Spleen (tissue), 11 donors: ENCODE measurements around the gene CCM2L. TPM values are rescaled to one million over a fixed set of nuclear protein-coding genes. Genes with fewer than 3 reads are reported as not detected.

ENCODE experiments used
- DNase-seq: peaks from one replicate; pipeline ENCODE4 v3.0.0-alpha.2; 2020
- H3K27ac ChIP-seq, 8 donors: fragments of 200-600 bp; sonication (generic) in 7 of 8; 1 replicate in 4 of 8; 2 replicates in 4 of 8; pipeline versions ENCODE4 v1.5.0 to v1.8.0; 2016 to 2021; ENCODE audit warnings: inconsistent platforms in 4 of 8, mild to moderate bottlenecking in 4 of 8, moderate library complexity in 1 of 8
- H3K27me3 ChIP-seq, 7 donors: fragments of 200-600 bp; sonication (generic) in 6 of 7; replicated peaks in 1 of 7; 1 replicate in 4 of 7; 2 replicates in 3 of 7; pipeline versions ENCODE4 v1.5.0 to v1.8.0; 2016 to 2021; ENCODE audit warnings: inconsistent platforms in 3 of 7, mild to moderate bottlenecking in 1 of 7
- H3K36me3 ChIP-seq, 6 donors: fragments of 200-600 bp; sonication (generic) in 5 of 6; 1 replicate in 4 of 6; 2 replicates in 2 of 6; pipeline versions ENCODE4 v1.5.0 to v1.8.0; 2016 to 2021; ENCODE audit warnings: inconsistent platforms in 2 of 6
- H3K4me1 ChIP-seq, 6 donors: fragments of 200-600 bp; sonication (generic) in 5 of 6; 1 replicate in 3 of 6; 2 replicates in 3 of 6; pipeline versions ENCODE4 v1.5.0 to v1.8.0; 2016 to 2021; ENCODE audit warnings: inconsistent platforms in 3 of 6
- H3K4me3 ChIP-seq, 8 donors: fragments of 200-600 bp; sonication (generic) in 7 of 8; 1 replicate in 4 of 8; 2 replicates in 4 of 8; pipeline versions ENCODE4 v1.5.0 to v1.8.0; 2016 to 2021; ENCODE audit warnings: inconsistent platforms in 4 of 8, mild to moderate bottlenecking in 4 of 8, moderate library complexity in 2 of 8
- H3K9me3 ChIP-seq, 8 donors: fragments of 200-600 bp; sonication (generic) in 7 of 8; 1 replicate in 4 of 8; 2 replicates in 4 of 8; pipeline versions ENCODE4 v1.5.0 to v1.8.0; 2016 to 2021; ENCODE audit warnings: inconsistent platforms in 4 of 8
- CTCF ChIP-seq, 11 experiments: fragments of 200-600 bp in 7 of 11; fragments of 450-650 bp in 4 of 11; sonication (generic) in 4 of 11; IDR thresholded peaks in 8 of 11; conservative IDR thresholded peaks in 3 of 11; 1 replicate in 7 of 11; 2 replicates in 4 of 11; pipeline versions ENCODE4 v1.4.0 to v1.8.0; 2016 to 2021; ENCODE audit warnings: antibody characterized with exemption in 11 of 11, inconsistent platforms in 4 of 11, mild to moderate bottlenecking in 1 of 11
- POLR2A ChIP-seq, 3 donors: fragments of 450-650 bp; IDR thresholded peaks; one replicate each; pipeline ENCODE4 v1.5.1; 2017; ENCODE audit warnings: antibody characterized with exemption in 3 of 3, mild to moderate bottlenecking in 1 of 3
- POLR2AphosphoS5 ChIP-seq, 3 donors: sonication (generic); formaldehyde crosslinking; IDR thresholded peaks; one replicate each; pipeline ENCODE4 v1.5.1; 2017; ENCODE audit warnings: antibody characterized with exemption in 3 of 3
- WGBS, 5 donors: extraction: QIAGEN DNeasy Blood & Tissue Kit in 3 of 5; methylation state at CpG; one replicate each; pipeline versions ENCODE4 v1.1.5 to v1.1.7; 2013 to 2018; 5-methylcytosine and 5-hydroxymethylcytosine counted together
- intact Hi-C: fragments of 100-400 bp; cut with DNase I; formaldehyde crosslinking; loops from one replicate; pipeline ENCODE4 v1.15.0; 2023; ENCODE audit warnings: low total_unique reads
- polyA plus RNA-seq, 3 donors: library from polyadenylated mRNA; stranded (reverse); fragments of 200-250 nt; gene quantifications; one replicate each; pipeline ENCODE4 v1.2.1, GENCODE V29; 2013
- total RNA-seq, 7 donors: library from RNA; depleted of rRNA in 3 of 7; stranded (reverse); fragments of >200 nt in 3 of 7; fragmentation: NEBNext Ultra II Directional in 4 of 7; extraction: Animal tissue kit (Norgen Biotek cat#: 25700) in 4 of 7; gene quantifications; one replicate each; pipeline versions ENCODE4 v1.1.0 to v1.2.1, GENCODE V29; 2016 to 2021
- donor health status: healthy with polysubstance abuse.
- donor health status: DM: no; HTN: no; CAD: no; lungs with moderate emphysema.
- donor health status: DM: no; HTN: no; CAD: no.
- donor health status: Bipolar disorder and iron deficiency.
- donor health status: healthy.
- donor health status: DM: no; HTN: no; CAD: no.
- donor health status: DM: yes; HTN: yes; CAD: no.

The CCM2L gene
- total and polyA plus RNA-seq, 10 donors, result 27.6 to 186 (median 135) TPM

DNA sequence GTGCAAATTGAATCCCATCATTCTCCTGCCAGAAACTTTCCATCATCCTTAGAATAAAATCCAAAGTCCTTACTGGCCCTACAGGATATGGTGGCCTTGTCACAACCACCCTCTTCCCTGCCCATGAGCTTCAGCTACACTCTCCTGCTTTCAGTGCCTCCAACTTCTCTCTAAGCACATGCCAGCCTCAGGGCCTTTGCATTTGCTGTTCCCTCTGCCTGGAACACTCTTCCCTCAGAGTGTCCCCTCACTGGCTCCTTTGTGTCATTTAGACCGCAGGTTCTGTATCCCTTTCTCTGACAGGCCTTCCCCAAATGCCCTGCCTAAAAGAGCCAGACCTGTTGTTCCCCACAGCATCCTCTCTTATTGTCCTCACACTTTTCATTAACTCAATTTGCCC, 60.0 kb downstream of the CCM2L start:
- H3K27ac ChIP-seq, result peak overlapping the region in 7 of 8 donors; percentile 45 to 92 (median 84)
- H3K4me3 ChIP-seq, result peak overlapping the region in 1 of 8 donors; percentile 43
- no peaks in the 10 kb centered on the region for H3K9me3 ChIP-seq
- H3K36me3 ChIP-seq, result peaks cover 0 to 48% (median 13%) of the 10 kb centered on the region in 6 donors
- no peak for DNase-seq
- intact Hi-C loops, result no loop called here
- no peaks in the 10 kb centered on the region for H3K27me3 ChIP-seq
- TF ChIP-seq POLR2AphosphoS5 (IDR thresholded peaks at IDR 0.05), result no peak
- TF ChIP-seq CTCF (IDR thresholded peaks at IDR 0.05 in 8 of 11, conservative IDR thresholded peaks at IDR 0.05 in 3 of 11), result no peak
- TF ChIP-seq POLR2A (IDR thresholded peaks at IDR 0.05), result no peak
- WGBS, 5 donors, result 69 to 95% (median 79%) methylated on average over 1 of the region's 1 CpG
- peaks cover 0 to 70% (median 31%) of the 10 kb centered on the region in 6 donors for H3K4me1 ChIP-seq

GRCh38 chr20:32070690-32071213, 60.5 kb downstream of the CCM2L start:
- intact Hi-C loops, result no loop called here
- Histone ChIP-seq H3K27ac (peak overlapping the region in 7 of 8 donors; percentile 45 to 92 (median 84)), H3K27me3 (no peaks in the 10 kb centered on the region), H3K4me1 (peaks cover 0 to 66% (median 29%) of the 10 kb centered on the region in 6 donors), H3K36me3 (peaks cover 0 to 50% (median 13%) of the 10 kb centered on the region in 6 donors), H3K9me3 (no peaks in the 10 kb centered on the region), H3K4me3 (peak overlapping the region in 1 of 8 donors; percentile 43)
- 33 to 46% (median 34%) methylated on average over 4 of the region's 4 CpGs for WGBS, 5 donors
- TF ChIP-seq CTCF (IDR thresholded peaks at IDR 0.05 in 8 of 11, conservative IDR thresholded peaks at IDR 0.05 in 3 of 11) (no peak), POLR2AphosphoS5 (IDR thresholded peaks at IDR 0.05) (no peak)
- no peak for DNase-seq

DNA sequence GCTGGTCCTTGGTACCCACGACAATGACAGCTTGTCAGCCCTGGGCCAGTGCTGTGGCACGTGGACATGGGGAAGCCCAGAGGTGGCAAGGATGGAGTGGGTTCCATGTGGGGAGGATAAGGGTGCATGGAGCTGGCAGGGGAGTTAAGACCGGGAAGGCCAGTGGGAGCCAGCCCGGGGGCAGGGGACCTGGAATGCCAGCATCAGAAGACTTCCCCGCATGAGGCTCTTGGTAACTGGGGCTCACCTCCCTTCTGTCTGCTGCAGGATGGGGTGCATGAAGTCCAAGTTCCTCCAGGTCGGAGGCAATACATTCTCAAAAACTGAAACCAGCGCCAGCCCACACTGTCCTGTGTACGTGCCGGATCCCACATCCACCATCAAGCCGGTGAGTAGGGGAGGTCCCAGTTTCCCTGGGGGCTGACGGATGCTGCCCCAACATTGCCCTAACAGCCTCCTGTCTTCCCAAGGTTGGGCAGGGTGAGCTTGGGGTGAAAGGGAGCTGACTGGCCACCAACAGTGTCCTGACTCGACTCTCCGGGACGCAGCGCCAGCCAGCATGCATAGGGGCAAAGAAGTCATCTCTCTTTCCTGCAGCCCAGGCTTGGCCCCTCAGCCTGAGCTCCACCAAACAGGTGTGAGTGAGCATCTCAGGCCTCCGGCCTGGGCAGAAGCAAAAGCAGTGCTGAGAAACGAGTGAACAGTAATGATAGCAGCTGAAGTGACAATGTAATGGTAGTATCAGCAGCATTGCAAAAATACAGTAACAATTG, 61.3 kb downstream of the CCM2L start:
- WGBS, 5 donors, result 87 to 92% (median 90%) methylated on average over 15 to 17 of the region's 17 CpGs
- TF ChIP-seq POLR2A (IDR thresholded peaks at IDR 0.05), result no peak
- TF ChIP-seq CTCF (IDR thresholded peaks at IDR 0.05 in 8 of 11, conservative IDR thresholded peaks at IDR 0.05 in 3 of 11), result no peak
- peak in 1 of 3 donors; percentile 54 for TF ChIP-seq POLR2AphosphoS5 (IDR thresholded peaks at IDR 0.05)
- peaks cover 0 to 67% (median 31%) of the 10 kb centered on the region in 6 donors for H3K4me1 ChIP-seq
- peaks cover 0 to 55% (median 13%) of the 10 kb centered on the region in 6 donors for H3K36me3 ChIP-seq
- intact Hi-C loops, result no loop called here
- H3K27ac ChIP-seq, result peak overlapping the region in 7 of 8 donors; percentile 15 to 92 (median 82)
- DNase-seq, result no peak
- no peaks in the 10 kb centered on the region for H3K9me3 ChIP-seq
- no peaks in the 10 kb centered on the region for H3K27me3 ChIP-seq
- H3K4me3 ChIP-seq, result peak overlapping the region in 1 of 8 donors; percentile 23

GRCh38 chr20:32072168-32072750, 62.0 kb downstream of the CCM2L start:
- 88 to 93% (median 92%) methylated on average over 6 of the region's 6 CpGs for WGBS, 5 donors
- Histone ChIP-seq H3K4me3 (no peak overlapping the region), H3K36me3 (peaks cover 0 to 62% (median 13%) of the 10 kb centered on the region in 6 donors), H3K27ac (peak overlapping the region in 3 of 8 donors; percentile 85 to 92 (median 91)), H3K9me3 (no peaks in the 10 kb centered on the region), H3K4me1 (peaks cover 0 to 67% (median 36%) of the 10 kb centered on the region in 6 donors), H3K27me3 (no peaks in the 10 kb centered on the region)
- no peak for DNase-seq
- TF ChIP-seq CTCF (IDR thresholded peaks at IDR 0.05 in 8 of 11, conservative IDR thresholded peaks at IDR 0.05 in 3 of 11), result no peak
- intact Hi-C loops, result no loop called here
